Stimulated activated CD4-positive, alpha-beta T cell treated with anti-CD3 and anti-CD28 coated beads, Interleukin-4, amount 100 ng/mL, for 48 hours (primary cell): ENCODE results near the gene GRIK3.
A peak's percentile ranks its signal among the peaks of the same experiment; 100 is the strongest.

Experiments used
- DNase-seq, 2 donors: peaks; one replicate each; pipeline ENCODE4 v3.0.0-alpha.2; 2020; ENCODE audit warnings: low read depth in 2 of 2

GRIK3 gene

DNA sequence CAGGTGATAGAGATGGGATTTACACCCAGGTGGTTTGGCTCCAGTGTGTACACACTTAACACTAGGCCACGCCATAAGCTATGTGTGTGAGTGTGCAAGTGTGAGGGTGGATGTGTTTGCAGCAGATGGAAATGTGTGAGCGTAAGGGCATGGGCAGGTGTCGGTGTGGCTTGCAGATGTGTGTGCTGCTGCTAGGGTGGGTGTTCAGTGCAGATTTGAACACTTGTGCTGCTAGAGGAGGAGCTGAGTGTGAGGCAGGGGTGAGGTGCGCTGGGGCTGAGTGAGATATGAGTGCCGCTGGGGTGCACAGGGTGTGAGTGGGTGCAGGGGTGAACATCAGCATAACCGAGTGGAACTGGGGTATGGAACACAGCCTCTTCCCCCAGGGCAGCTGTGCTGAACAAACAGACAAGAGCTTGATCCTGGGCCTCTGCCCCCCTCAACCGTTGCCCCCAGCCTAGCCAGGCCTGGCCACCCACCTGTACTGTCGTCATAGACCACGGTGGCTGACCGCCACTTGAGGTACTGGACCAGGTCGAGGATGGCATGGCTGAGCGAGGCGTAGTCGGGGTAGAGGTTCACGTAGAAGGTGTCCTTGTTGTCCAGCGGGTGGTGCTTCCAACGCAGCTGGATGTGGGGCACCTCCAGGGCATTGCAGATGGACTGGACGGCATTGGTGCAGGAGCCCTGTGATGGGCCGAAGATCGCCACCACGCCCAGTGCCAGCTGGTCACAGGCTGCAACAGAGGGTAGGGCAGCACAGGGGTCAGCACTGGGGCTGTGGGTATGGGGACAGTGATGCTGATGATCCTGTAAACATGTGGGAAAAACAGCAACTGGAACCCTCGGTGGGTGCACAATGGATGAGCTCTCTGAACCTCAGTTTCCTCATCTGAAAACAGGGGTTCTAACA is 153.9 kb downstream of the GRIK3 start:
- no peak for DNase-seq

- no peak for DNase-seq
Measured at GRCh38 chr1:36879613-36880012, 154.7 kb downstream of the GRIK3 start.

GRCh38 chr1:36876990-36877389 is 157.3 kb downstream of the GRIK3 start:
- DNase-seq, result no peak

- no peak for DNase-seq
Measured at GRCh38 chr1:36874271-36875060, 159.8 kb downstream of the GRIK3 start.

DNA sequence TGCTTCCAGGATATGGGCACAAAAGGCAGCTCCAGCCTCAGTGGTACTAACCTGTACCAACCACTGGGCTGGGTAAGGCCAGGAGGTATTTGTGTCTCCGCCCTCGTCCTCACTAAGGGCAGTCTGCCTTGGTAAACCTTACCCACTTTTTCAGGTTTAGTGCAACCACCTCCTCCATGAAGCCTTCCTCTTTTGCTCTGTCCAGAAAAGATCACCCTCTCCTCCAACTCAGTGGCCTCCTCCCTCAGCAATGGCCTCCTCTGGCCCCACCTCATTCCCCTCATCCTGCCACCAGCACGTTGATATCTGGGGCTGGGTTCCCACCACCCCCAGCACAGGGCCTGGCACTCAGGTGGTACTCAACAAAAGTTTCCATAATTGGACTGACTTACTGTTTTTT is 161.5 kb downstream of the GRIK3 start:
- DNase-seq, result no peak

GRCh38 chr1:36872126-36872754 is 162.1 kb downstream of the GRIK3 start:
- DNase-seq, result no peak

DNA sequence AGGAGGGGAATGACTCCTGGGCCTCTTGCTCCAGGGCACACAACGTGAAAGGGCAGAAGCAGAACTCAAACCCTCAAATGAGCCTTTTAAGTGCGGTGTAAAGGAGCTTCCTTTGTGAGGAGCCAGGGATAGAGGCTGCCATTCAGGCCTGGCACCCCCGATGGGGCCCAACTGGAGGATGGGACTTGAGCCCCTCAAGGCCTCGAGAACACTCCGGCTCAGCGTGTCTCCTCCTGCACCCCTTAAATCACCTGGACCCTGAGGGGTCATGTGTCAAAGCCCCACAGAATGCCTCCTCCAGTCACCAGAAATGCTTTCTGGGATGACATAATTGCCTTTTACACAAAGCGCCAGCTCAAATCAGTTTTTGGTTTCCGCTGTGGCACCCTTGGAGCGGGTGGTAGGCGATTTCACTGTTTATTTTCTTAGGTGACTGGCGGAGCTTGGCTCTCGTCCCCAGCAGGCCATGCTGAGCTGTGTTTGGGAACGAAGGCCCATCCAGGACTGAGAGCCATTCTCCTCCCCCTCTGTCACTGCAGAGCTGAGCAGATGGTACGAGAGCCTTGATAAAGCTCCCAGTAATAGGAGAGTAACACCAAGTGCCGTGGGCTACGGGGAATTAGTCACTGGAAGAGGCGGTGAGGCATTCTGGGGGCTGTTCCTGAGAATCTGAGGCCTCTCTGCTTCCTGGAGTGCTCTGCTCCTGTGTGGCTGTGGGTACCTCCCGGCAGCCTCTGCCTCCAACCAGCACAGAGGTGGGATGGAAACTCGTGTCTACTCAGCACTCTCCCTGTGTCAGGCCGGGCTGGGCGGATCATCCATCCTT is 163.0 kb downstream of the GRIK3 start:
- no peak for DNase-seq

DNA sequence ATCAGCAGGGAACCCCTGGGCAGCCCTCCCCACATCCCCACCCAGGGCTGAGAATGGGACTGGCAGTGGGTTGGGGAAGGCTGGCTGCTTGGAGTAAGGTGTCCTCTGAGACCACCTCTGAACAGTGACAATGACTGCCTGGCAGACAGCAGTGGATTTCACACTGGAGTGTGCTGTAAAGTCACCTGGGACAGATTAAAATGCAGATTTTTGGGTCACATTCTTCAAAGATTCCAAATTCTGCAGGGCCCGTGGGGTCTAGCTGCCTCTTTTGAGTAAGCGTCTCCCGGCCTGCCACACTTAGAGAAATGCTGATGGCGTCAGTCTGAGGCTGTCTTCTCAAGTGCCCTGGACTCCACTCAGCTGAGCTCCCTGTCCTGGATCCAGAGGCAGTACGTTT is 164.5 kb downstream of the GRIK3 start:
- DNase-seq, result no peak

DNA sequence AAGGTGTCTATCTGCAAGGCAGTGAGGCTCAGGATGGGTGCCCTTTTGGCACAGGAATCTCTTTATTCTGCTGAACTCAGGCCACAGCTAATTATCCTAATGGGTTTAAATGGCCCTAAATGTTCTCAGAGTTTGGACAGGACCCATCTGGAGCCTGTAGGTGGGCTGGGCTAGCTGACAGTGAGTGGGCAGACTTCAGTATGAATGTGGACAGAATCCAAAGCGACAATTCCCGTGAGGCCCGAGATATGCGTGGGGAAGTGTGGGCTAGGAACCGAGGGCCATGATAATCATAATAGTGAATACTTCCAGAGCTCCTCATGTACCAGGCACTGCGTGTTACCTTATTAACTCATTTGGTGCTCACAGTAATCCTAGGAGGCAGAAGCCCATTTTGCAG is 165.3 kb downstream of the GRIK3 start:
- no peak for DNase-seq

GRCh38 chr1:36867575-36867974 is 166.7 kb downstream of the GRIK3 start:
- DNase-seq, result no peak

DNA sequence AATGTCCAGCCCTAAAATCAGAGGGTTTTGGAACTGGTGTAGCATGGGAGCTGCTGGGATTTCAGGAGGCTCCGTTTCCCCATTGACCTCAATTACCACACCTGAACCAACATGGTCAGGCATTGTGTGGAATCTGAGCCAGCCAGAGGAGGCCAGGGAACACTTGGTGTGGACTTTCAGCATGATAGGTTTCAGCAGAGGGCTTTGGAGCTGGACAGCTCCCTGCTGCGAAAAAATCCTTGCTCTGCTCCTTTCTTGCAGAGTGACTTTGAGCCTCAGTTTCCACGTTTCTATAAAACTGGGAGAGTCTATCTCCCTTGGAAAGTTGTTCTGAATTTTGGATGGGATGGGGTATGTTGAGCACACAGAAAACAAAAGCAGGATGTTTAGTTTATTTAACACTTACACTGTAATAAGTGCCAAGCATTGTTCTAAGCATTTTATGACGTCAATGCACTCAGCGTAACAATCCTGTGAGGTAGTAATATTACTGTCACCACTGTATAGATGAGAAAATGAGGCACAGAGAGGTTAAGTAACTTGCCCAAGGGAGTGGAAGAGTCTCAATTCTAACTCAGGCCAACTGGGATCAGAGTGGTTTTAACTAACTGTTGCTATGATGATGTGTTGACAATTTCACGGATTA is 168.0 kb downstream of the GRIK3 start:
- DNase-seq, result no peak

GRCh38 chr1:36865602-36865900 is 168.8 kb downstream of the GRIK3 start:
- DNase-seq, result no peak

GRCh38 chr1:36864823-36865601 is 169.3 kb downstream of the GRIK3 start:
- no peak for DNase-seq

GRCh38 chr1:36864182-36864822 is 170.0 kb downstream of the GRIK3 start:
- DNase-seq, result peak; percentile 10 to 33

DNA sequence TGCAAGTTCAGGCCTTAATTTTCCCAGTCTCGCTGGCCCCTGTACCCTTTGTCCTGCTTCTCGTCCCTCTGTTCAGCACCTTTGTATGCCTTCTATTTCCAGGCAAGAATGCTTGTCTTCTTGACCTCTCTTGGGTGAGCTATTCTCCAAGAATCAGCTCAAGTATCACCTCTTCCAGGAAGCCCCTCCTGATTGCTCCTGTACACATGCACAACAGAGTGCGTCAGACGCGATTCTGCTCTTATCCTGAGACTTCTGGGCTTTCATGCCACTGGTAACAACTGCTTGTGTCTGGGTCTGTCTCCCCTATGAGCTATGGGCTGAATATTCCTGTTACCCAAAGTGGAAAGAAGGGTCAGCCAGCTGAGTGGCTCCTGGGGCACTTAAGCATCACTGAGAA is 170.8 kb downstream of the GRIK3 start:
- no peak for DNase-seq

GRCh38 chr1:36863061-36863460 is 171.3 kb downstream of the GRIK3 start:
- DNase-seq, result no peak

GRCh38 chr1:36861375-36861774 is 172.9 kb downstream of the GRIK3 start:
- DNase-seq, result no peak

DNA sequence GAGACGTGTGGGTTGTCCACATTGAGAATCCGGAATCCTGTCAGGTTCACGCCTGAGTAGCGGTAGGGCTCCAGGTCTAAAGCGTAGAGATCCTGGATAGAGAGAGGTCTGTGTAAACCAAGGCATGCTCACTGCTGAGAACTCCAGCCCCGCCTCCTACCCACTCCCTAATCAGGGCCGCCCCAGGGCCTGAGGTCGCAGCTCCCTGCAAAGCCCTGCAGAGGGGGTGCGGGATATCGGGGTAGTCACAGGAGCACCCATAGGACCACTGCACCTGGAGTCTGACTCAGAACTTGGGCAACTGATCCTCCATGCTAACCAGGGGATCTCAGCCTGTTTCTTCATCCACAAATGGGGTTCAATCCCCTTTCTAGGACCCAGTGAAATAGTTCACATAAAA is 174.4 kb downstream of the GRIK3 start:
- no peak for DNase-seq

DNA sequence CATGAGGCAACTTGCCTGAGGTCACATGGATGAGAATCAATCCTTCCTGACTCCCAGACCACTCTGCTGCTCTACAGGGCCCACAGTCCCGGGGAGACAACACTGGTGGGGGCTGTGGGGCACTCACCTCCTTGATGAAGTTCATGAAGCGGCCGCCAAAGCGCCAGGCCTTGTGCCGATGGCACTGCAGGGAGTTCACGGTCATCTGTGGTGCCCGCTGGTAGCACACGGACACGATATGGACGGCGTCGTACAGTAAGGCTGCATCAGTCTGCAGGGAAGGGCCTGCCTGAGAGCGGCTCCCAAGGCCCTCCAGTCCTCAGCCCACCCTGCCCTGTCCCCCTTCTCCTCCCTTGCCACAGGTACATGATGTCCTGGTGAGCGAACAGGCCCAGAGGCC is 175.3 kb downstream of the GRIK3 start:
- no peak for DNase-seq

DNA sequence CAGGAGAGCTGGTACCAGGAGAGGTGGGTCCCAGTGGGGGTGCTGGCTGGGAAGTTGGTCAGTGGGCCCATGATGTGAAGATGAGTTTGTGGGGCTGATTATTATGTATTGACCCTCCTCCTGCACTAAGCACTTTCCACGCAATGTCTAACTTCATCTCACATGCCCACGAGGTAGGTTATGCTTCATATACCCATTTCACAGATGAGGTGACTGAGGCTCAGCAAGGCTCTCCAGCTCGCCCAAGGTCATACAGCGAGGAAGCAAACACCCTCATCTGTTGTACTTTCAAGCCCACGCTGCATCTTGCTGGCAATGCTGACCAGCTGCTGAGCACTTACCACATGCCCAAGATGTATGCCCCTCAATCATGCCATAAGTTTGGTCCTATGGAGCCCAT is 175.8 kb downstream of the GRIK3 start:
- no peak for DNase-seq
